HEK293 (cell line): ENCODE measurements around the gene BACH2.

ENCODE experiments used
- CTCF ChIA-PET: fragments of 350-600 bp; formaldehyde crosslinking; extraction: SDS; loops from one replicate; lab custom pipeline; 2021; ENCODE audit warnings: antibody characterized with exemption; lab: Yijun Ruan, JAX
- POLR2A ChIA-PET: fragments of 300-600 bp; formaldehyde crosslinking; extraction: SDS; loops from one replicate; lab custom pipeline; 2020; ENCODE audit warnings: antibody characterized with exemption, inconsistent platforms; lab: Yijun Ruan, JAX
- H3K27ac ChIP-seq: fragments of 200-500 bp; sonication (Bioruptor generic); 2 replicates; pipeline ENCODE4 v1.5.1; 2014; ENCODE audit warnings: low read depth, low read length, control low read depth, inconsistent platforms; ENCODE audit errors: extremely low read depth
- H3K36me3 ChIP-seq, 2 experiments: fragments of 200-500 bp in 1 of 2; sonication (Bioruptor generic) in 1 of 2; 1 replicate in 1 of 2; 2 replicates in 1 of 2; pipeline ENCODE4 v1.5.1; 2014 to 2017; ENCODE audit warnings: inconsistent platforms in 2 of 2, low read length in 2 of 2; ENCODE audit not compliant: control insufficient read depth in 2 of 2, insufficient read depth in 1 of 2
- H3K4me1 ChIP-seq: fragments of 200-500 bp; sonication (Bioruptor generic); 2 replicates; pipeline ENCODE4 v1.5.1; 2014; ENCODE audit warnings: mild to moderate bottlenecking, low read length, inconsistent platforms; ENCODE audit not compliant: control insufficient read depth, insufficient read depth
- H3K4me3 ChIP-seq: 2 replicates; pipeline ENCODE4 v1.5.1; 2011; ENCODE audit warnings: low read depth, mild to moderate bottlenecking, control low read depth, low read length, moderate library complexity
- H3K9me3 ChIP-seq: fragments of 200-500 bp; sonication (Bioruptor generic); 2 replicates; pipeline ENCODE4 v1.5.1; 2014; ENCODE audit warnings: low read depth, low read length, inconsistent platforms; ENCODE audit not compliant: control insufficient read depth, insufficient read depth
- HOXA7 ChIP-seq: sonication (generic); formaldehyde crosslinking; IDR thresholded peaks from 2 replicates; pipeline ENCODE4 v1.8.1; 2022; ENCODE audit warnings: missing genetic modification reagents, borderline replicate concordance
- KLF16 ChIP-seq: fragments of 450-650 bp; formaldehyde crosslinking; IDR thresholded peaks from 2 replicates; pipeline ENCODE4 v1.5.1; 2017; ENCODE audit warnings: missing biosample characterization, missing genetic modification characterization
- MZF1 ChIP-seq: fragments of 450-650 bp; formaldehyde crosslinking; IDR thresholded peaks from 2 replicates; pipeline ENCODE4 v1.5.1; 2017; ENCODE audit warnings: missing biosample characterization, missing genetic modification characterization, borderline replicate concordance
- SP3 ChIP-seq: fragments of 450-650 bp; formaldehyde crosslinking; IDR thresholded peaks from 2 replicates; pipeline ENCODE4 v1.5.1; 2016; ENCODE audit warnings: missing biosample characterization, missing genetic modification characterization
- TRIM28 ChIP-seq: IDR thresholded peaks from 2 replicates; pipeline ENCODE4 v1.6.1; 2011; ENCODE audit warnings: low read length, control low read depth, borderline replicate concordance
- WT1 ChIP-seq: fragments of 450-650 bp; formaldehyde crosslinking; IDR thresholded peaks from 2 replicates; pipeline ENCODE4 v1.5.1; 2016; ENCODE audit warnings: missing biosample characterization, missing genetic modification characterization
- ZBTB11 ChIP-seq: fragments of 450-650 bp; formaldehyde crosslinking; conservative IDR thresholded peaks from 2 replicates; pipeline ENCODE4 v1.5.1; 2016; ENCODE audit warnings: low read depth, missing biosample characterization, missing genetic modification characterization
- ZBTB21 ChIP-seq: fragments of 450-650 bp; formaldehyde crosslinking; IDR thresholded peaks from 2 replicates; pipeline ENCODE4 v1.5.1; 2017; ENCODE audit warnings: missing biosample characterization, missing genetic modification characterization
- ZBTB8A ChIP-seq: fragments of 450-650 bp; formaldehyde crosslinking; IDR thresholded peaks from 2 replicates; pipeline ENCODE4 v1.5.1; 2016; ENCODE audit warnings: missing biosample characterization, missing genetic modification characterization
- ZFHX2 ChIP-seq: fragments of 450-650 bp; formaldehyde crosslinking; conservative IDR thresholded peaks from 2 replicates; pipeline ENCODE4 v1.5.1; 2016; ENCODE audit warnings: missing biosample characterization, missing genetic modification characterization
- ZNF114 ChIP-seq: fragments of 450-650 bp; formaldehyde crosslinking; IDR thresholded peaks from 2 replicates; pipeline ENCODE4 v1.5.0; 2017; ENCODE audit warnings: missing biosample characterization, missing genetic modification characterization
- ZNF121 ChIP-seq: fragments of 450-650 bp; formaldehyde crosslinking; IDR thresholded peaks from 2 replicates; pipeline ENCODE4 v1.5.1; 2016; ENCODE audit warnings: missing biosample characterization, missing genetic modification characterization
- ZNF146 ChIP-seq: fragments of 450-650 bp; formaldehyde crosslinking; IDR thresholded peaks from 2 replicates; pipeline ENCODE4 v1.5.1; 2016; ENCODE audit warnings: missing biosample characterization, missing genetic modification characterization
- ZNF184 ChIP-seq: fragments of 450-650 bp; IDR thresholded peaks from 2 replicates; pipeline ENCODE4 v1.5.1; 2018; ENCODE audit warnings: missing biosample characterization, mild to moderate bottlenecking, missing genetic modification characterization
- ZNF280D ChIP-seq: fragments of 450-650 bp; formaldehyde crosslinking; IDR thresholded peaks from 2 replicates; pipeline ENCODE4 v1.5.1; 2016; ENCODE audit warnings: missing biosample characterization, missing genetic modification characterization
- ZNF404 ChIP-seq: fragments of 450-650 bp; formaldehyde crosslinking; IDR thresholded peaks from 2 replicates; pipeline ENCODE4 v1.5.1; 2017; ENCODE audit warnings: missing biosample characterization, missing genetic modification characterization
- ZNF530 ChIP-seq: fragments of 450-650 bp; formaldehyde crosslinking; IDR thresholded peaks from 2 replicates; pipeline ENCODE4 v1.5.1; 2016; ENCODE audit warnings: low read depth, missing biosample characterization, missing genetic modification characterization
- ZNF623 ChIP-seq: fragments of 450-650 bp; formaldehyde crosslinking; IDR thresholded peaks from 2 replicates; pipeline ENCODE4 v1.5.1; 2016; ENCODE audit warnings: missing biosample characterization, missing genetic modification characterization
- ZNF654 ChIP-seq: fragments of 450-650 bp; formaldehyde crosslinking; IDR thresholded peaks from 2 replicates; pipeline ENCODE4 v1.5.1; 2016; ENCODE audit warnings: low read depth, missing biosample characterization, missing genetic modification characterization
- ZNF792 ChIP-seq: fragments of 450-650 bp; formaldehyde crosslinking; IDR thresholded peaks from 2 replicates; pipeline ENCODE4 v1.5.1; 2016; ENCODE audit warnings: missing biosample characterization, missing genetic modification characterization
- ZNF843 ChIP-seq: fragments of 450-650 bp; formaldehyde crosslinking; IDR thresholded peaks from 2 replicates; pipeline ENCODE4 v1.5.1; 2016; ENCODE audit warnings: missing biosample characterization, missing genetic modification characterization
- TF ChIP-seq, protein P1 (sequence below): fragments of 450-650 bp; formaldehyde crosslinking; IDR thresholded peaks from 2 replicates; pipeline ENCODE4 v1.5.1; 2016; ENCODE audit warnings: missing biosample characterization, missing genetic modification characterization
- TF ChIP-seq, protein P2 (sequence below): fragments of 450-650 bp; formaldehyde crosslinking; IDR thresholded peaks from 2 replicates; pipeline ENCODE4 v1.5.1; 2016; ENCODE audit warnings: missing biosample characterization, missing genetic modification characterization
- TF ChIP-seq, protein P3 (sequence below): fragments of 450-650 bp; formaldehyde crosslinking; IDR thresholded peaks from 2 replicates; pipeline ENCODE4 v1.5.1; 2016; ENCODE audit warnings: missing biosample characterization, missing genetic modification characterization, borderline replicate concordance

BACH2 gene

DNA sequence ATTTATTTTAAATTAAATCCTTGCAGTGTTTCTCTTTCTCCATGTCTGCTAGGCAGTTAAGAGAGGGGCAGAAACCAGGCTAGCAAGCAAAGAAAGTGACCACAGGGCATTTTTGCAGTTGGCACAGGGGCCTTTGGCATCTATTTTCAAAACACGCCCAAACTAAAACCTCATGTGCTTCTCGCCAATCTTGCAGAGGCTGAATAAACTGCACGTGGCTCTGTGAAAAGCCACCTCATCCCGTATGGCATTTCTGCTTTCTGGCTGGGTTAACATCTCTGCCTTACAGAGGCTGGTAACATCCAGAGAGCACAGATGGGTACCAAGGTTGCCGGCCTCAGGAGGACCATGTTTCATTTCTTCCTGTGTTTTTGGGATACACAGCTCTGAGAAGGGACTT lies 347.8 kb downstream of the BACH2 start:
- Histone ChIP-seq H3K4me1 (no peaks in the 10 kb centered on the region), H3K9me3 (no peaks in the 10 kb centered on the region), H3K4me3 (no peak overlapping the region), H3K36me3 (peaks cover 0 to 17% of the 10 kb centered on the region in 2 experiments; a peak in 1 of 3 replicates), H3K27ac (no peak overlapping the region)
- TF ChIP-seq, protein P1, sequence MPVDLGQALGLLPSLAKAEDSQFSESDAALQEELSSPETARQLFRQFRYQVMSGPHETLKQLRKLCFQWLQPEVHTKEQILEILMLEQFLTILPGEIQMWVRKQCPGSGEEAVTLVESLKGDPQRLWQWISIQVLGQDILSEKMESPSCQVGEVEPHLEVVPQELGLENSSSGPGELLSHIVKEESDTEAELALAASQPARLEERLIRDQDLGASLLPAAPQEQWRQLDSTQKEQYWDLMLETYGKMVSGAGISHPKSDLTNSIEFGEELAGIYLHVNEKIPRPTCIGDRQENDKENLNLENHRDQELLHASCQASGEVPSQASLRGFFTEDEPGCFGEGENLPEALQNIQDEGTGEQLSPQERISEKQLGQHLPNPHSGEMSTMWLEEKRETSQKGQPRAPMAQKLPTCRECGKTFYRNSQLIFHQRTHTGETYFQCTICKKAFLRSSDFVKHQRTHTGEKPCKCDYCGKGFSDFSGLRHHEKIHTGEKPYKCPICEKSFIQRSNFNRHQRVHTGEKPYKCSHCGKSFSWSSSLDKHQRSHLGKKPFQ (tag by site-specific recombination) = no peak
- TF ChIP-seq ZNF843 (no peak), ZNF280D (tag by site-specific recombination) (no peak), ZBTB11 (tag by site-specific recombination) (no peak)
- ChIA-PET CTCF (interaction anchor here (0.6 to 3.1 kb wide), 5 partner anchors 8 to 530 kb away, joined by 3 to 15 read pairs (median 3); no protein-coding TSS in a partner anchor), POLR2A (no interaction called here)

- Histone ChIP-seq H3K4me1 (no peaks in the 10 kb centered on the region), H3K36me3 (peaks cover 0 to 3% of the 10 kb centered on the region in 2 experiments; a peak in 1 of 3 replicates), H3K27ac (no peak overlapping the region), H3K9me3 (no peaks in the 10 kb centered on the region), H3K4me3 (no peak overlapping the region)
- CTCF ChIA-PET = interaction anchor here (0.6 to 3.5 kb wide), 25 partner anchors 8 to 1560 kb away, joined by 3 to 33 read pairs (median 3); no protein-coding TSS in a partner anchor
- POLR2A ChIA-PET = no interaction called here
- TF ChIP-seq ZNF146 (tag by site-specific recombination) (no peak), ZNF792 (tag by site-specific recombination) (no peak), HOXA7 (CRISPR knock-in tag) (no peak), ZNF623 (tag by site-specific recombination) (no peak), ZBTB8A (no peak), MZF1 (tag by site-specific recombination) (no peak), ZNF184 (tag by site-specific recombination) (peak; percentile 98), ZBTB21 (no peak), ZNF114 (tag by site-specific recombination) (no peak), WT1 (tag by site-specific recombination) (no peak), KLF16 (no peak), TRIM28 (peak; percentile 59; the same call in 1 of the 2 replicates), ZNF404 (tag by site-specific recombination) (no peak), ZNF530 (tag by site-specific recombination) (no peak), SP3 (tag by site-specific recombination) (no peak), ZNF654 (tag by site-specific recombination) (peak; percentile 11; the same call in 1 of the 2 replicates), ZNF121 (tag by site-specific recombination) (no peak), ZFHX2 (no peak)
- TF ChIP-seq, protein P2, sequence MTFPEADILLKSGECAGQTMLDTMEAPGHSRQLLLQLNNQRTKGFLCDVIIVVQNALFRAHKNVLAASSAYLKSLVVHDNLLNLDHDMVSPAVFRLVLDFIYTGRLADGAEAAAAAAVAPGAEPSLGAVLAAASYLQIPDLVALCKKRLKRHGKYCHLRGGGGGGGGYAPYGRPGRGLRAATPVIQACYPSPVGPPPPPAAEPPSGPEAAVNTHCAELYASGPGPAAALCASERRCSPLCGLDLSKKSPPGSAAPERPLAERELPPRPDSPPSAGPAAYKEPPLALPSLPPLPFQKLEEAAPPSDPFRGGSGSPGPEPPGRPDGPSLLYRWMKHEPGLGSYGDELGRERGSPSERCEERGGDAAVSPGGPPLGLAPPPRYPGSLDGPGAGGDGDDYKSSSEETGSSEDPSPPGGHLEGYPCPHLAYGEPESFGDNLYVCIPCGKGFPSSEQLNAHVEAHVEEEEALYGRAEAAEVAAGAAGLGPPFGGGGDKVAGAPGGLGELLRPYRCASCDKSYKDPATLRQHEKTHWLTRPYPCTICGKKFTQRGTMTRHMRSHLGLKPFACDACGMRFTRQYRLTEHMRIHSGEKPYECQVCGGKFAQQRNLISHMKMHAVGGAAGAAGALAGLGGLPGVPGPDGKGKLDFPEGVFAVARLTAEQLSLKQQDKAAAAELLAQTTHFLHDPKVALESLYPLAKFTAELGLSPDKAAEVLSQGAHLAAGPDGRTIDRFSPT = no peak
- TF ChIP-seq, protein P3, sequence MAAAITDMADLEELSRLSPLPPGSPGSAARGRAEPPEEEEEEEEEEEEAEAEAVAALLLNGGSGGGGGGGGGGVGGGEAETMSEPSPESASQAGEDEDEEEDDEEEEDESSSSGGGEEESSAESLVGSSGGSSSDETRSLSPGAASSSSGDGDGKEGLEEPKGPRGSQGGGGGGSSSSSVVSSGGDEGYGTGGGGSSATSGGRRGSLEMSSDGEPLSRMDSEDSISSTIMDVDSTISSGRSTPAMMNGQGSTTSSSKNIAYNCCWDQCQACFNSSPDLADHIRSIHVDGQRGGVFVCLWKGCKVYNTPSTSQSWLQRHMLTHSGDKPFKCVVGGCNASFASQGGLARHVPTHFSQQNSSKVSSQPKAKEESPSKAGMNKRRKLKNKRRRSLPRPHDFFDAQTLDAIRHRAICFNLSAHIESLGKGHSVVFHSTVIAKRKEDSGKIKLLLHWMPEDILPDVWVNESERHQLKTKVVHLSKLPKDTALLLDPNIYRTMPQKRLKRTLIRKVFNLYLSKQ (tag by site-specific recombination) = no peak
These were observed 351.7 kb downstream of the BACH2 start for GRCh38 chr6:89944826-89945407.
